Trophoblast cell (in vitro differentiated cells and primary cell): ENCODE measurements around the gene SYT1.

ENCODE experiments used
- DNase-seq, 2 donors: peaks; one replicate each; pipeline ENCODE4 v3.0.0-alpha.2; 2016
- H2AFZ ChIP-seq: 2 replicates; pipeline ENCODE4 v1.6.1; 2013; ENCODE audit warnings: low read length, moderate library complexity, mild to moderate bottlenecking; ENCODE audit not compliant: insufficient read depth, poor library complexity
- H2AK5ac ChIP-seq: 2 replicates; pipeline ENCODE4 v1.6.1; 2013; ENCODE audit warnings: mild to moderate bottlenecking, low read length
- H2BK120ac ChIP-seq: 2 replicates; pipeline ENCODE4 v1.6.1; 2013; ENCODE audit warnings: low read length, mild to moderate bottlenecking, moderate library complexity; ENCODE audit not compliant: insufficient read depth, poor library complexity
- H2BK12ac ChIP-seq: 2 replicates; pipeline ENCODE4 v1.6.1; 2013; ENCODE audit warnings: mild to moderate bottlenecking, low read length, moderate library complexity
- H2BK5ac ChIP-seq: 2 replicates; pipeline ENCODE4 v1.6.1; 2013; ENCODE audit warnings: low read length, low read depth, moderate library complexity, mild to moderate bottlenecking; ENCODE audit not compliant: poor library complexity
- H3K14ac ChIP-seq: 2 replicates; pipeline ENCODE4 v1.6.1; 2013; ENCODE audit warnings: mild to moderate bottlenecking, low read length
- H3K18ac ChIP-seq: 2 replicates; pipeline ENCODE4 v1.6.1; 2013; ENCODE audit warnings: mild to moderate bottlenecking, low read length
- H3K23ac ChIP-seq: 2 replicates; pipeline ENCODE4 v1.6.1; 2013; ENCODE audit warnings: low read length
- H3K27ac ChIP-seq: 2 replicates; pipeline ENCODE4 v1.5.1; 2013; ENCODE audit warnings: low read depth, mild to moderate bottlenecking, inconsistent platforms, low read length, moderate library complexity
- H3K27me3 ChIP-seq: 2 replicates; pipeline ENCODE4 v1.6.1; 2013; ENCODE audit warnings: inconsistent platforms, mild to moderate bottlenecking, low read length, moderate library complexity; ENCODE audit not compliant: insufficient read depth
- H3K36me3 ChIP-seq, 2 experiments: 1 replicate in 1 of 2; 2 replicates in 1 of 2; pipeline ENCODE4 v1.6.1; 2013; ENCODE audit warnings: low read length in 2 of 2, mild to moderate bottlenecking in 2 of 2, moderate library complexity in 1 of 2; ENCODE audit not compliant: insufficient read depth in 2 of 2, control insufficient read depth in 1 of 2
- H3K4ac ChIP-seq: 2 replicates; pipeline ENCODE4 v1.6.1; 2013; ENCODE audit warnings: low read depth, mild to moderate bottlenecking, low read length, moderate library complexity
- H3K4me1 ChIP-seq, 2 experiments: 1 replicate in 1 of 2; 2 replicates in 1 of 2; pipeline ENCODE4 v1.6.1; 2013; ENCODE audit warnings: low read length in 2 of 2, mild to moderate bottlenecking in 2 of 2, moderate library complexity in 1 of 2; ENCODE audit not compliant: insufficient read depth in 2 of 2, control insufficient read depth in 1 of 2
- H3K4me2 ChIP-seq: 2 replicates; pipeline ENCODE4 v1.6.1; 2013; ENCODE audit warnings: inconsistent platforms, mild to moderate bottlenecking, low read length, moderate library complexity
- H3K4me3 ChIP-seq: 2 replicates; pipeline ENCODE4 v1.5.1; 2013; ENCODE audit warnings: mild to moderate bottlenecking, low read depth, low read length, inconsistent platforms
- H3K79me1 ChIP-seq: one replicate; pipeline ENCODE4 v1.6.1; 2013; ENCODE audit warnings: low read length
- H3K79me2 ChIP-seq: 2 replicates; pipeline ENCODE4 v1.6.1; 2013; ENCODE audit warnings: low read length, mild to moderate bottlenecking; ENCODE audit not compliant: control insufficient read depth, insufficient read depth, poor library complexity
- H3K9ac ChIP-seq: 2 replicates; pipeline ENCODE4 v1.6.1; 2013; ENCODE audit warnings: mild to moderate bottlenecking, low read length
- H3K9me3 ChIP-seq: 2 replicates; pipeline ENCODE4 v1.6.1; 2013; ENCODE audit warnings: low read depth, mild to moderate bottlenecking, control low read depth, inconsistent platforms, low read length; ENCODE audit not compliant: insufficient read depth
- H4K12ac ChIP-seq: 2 replicates; pipeline ENCODE4 v1.6.1; 2013; ENCODE audit warnings: low read depth, mild to moderate bottlenecking, low read length, moderate library complexity
- H4K8ac ChIP-seq: 2 replicates; pipeline ENCODE4 v1.6.1; 2013; ENCODE audit warnings: low read depth, mild to moderate bottlenecking, low read length, moderate library complexity
- H4K91ac ChIP-seq: one replicate; pipeline ENCODE4 v1.6.1; 2013; ENCODE audit warnings: low read depth, mild to moderate bottlenecking, low read length, moderate library complexity
- WGBS: extraction: QIAGEN DNeasy Blood & Tissue Kit; methylation state at CpG from one replicate; pipeline ENCODE4 v1.1.7; 2013; ENCODE audit warnings: missing lambda C conversion rate; ENCODE audit not compliant: insufficient read length, insufficient coverage; ENCODE audit errors: extremely low coverage; 5-methylcytosine and 5-hydroxymethylcytosine counted together

Gene SYT1

DNA sequence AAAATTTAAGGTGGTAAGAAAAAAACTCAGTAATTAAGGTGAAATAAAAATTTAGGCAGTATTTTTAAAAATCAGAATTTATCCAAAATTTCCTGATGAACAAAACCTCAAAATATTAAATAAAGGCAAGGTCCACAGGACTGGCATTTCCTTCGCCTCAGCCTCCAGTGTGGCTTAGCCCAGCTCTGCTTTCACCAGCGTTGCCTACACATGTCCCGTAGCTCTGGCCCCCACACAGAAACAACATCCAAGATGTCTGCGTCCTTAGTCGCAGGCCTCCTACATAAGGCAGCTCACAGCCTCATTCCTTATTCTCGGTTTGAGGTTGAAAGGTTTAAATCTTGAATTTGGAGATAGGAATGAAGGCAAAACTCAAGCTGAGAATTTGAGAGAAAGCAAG lies 274.3 kb downstream of the SYT1 start:
- H2BK5ac ChIP-seq: no peak overlapping the region

GRCh38 chr12:79140711-79141110 lies 276.1 kb downstream of the SYT1 start:
- Histone ChIP-seq H3K79me1 (no peaks in the 10 kb centered on the region), H3K18ac (no peak overlapping the region), H3K4me1 (no peaks in the 10 kb centered on the region), H2BK5ac (no peak overlapping the region), H3K14ac (no peak overlapping the region), H3K4me2 (no peak overlapping the region), H3K36me3 (no peaks in the 10 kb centered on the region), H2BK12ac (no peak overlapping the region), H3K4me3 (no peak overlapping the region), H4K8ac (no peak overlapping the region), H3K27me3 (no peaks in the 10 kb centered on the region), H4K91ac (no peak overlapping the region), H2AFZ (no peak overlapping the region), H3K9ac (no peak overlapping the region), H3K4ac (no peak overlapping the region), H3K9me3 (no peaks in the 10 kb centered on the region), H3K23ac (no peak overlapping the region), H2BK120ac (no peak overlapping the region), H3K79me2 (no peaks in the 10 kb centered on the region), H3K27ac (no peak overlapping the region), H2AK5ac (no peak overlapping the region), H4K12ac (no peak overlapping the region)
- no peak for DNase-seq
- WGBS: no CpG with 5 or more reads among the region's 1 CpG

More for the DNA sequence above, 274.3 kb downstream of the SYT1 start:
- no peak overlapping the region for H2AFZ ChIP-seq
- H2AK5ac ChIP-seq: no peak overlapping the region
- H3K18ac ChIP-seq: no peak overlapping the region
- DNase-seq: no peak
- no peak overlapping the region for H3K4ac ChIP-seq
- no peak overlapping the region for H3K27ac ChIP-seq
- H3K9ac ChIP-seq: no peak overlapping the region
- no peak overlapping the region for H3K4me2 ChIP-seq
- WGBS: no CpG with 5 or more reads among the region's 6 CpGs
- H4K8ac ChIP-seq: no peak overlapping the region
- H3K9me3 ChIP-seq: no peaks in the 10 kb centered on the region
- H3K4me3 ChIP-seq: no peak overlapping the region
- no peak overlapping the region for H2BK12ac ChIP-seq
- H3K36me3 ChIP-seq: no peaks in the 10 kb centered on the region
- H3K4me1 ChIP-seq: no peaks in the 10 kb centered on the region
- H3K79me1 ChIP-seq: no peaks in the 10 kb centered on the region
- H2BK120ac ChIP-seq: no peak overlapping the region
- no peak overlapping the region for H3K14ac ChIP-seq
- H3K27me3 ChIP-seq: no peaks in the 10 kb centered on the region
- H4K91ac ChIP-seq: no peak overlapping the region
- H3K79me2 ChIP-seq: no peaks in the 10 kb centered on the region
- H4K12ac ChIP-seq: no peak overlapping the region
- no peak overlapping the region for H3K23ac ChIP-seq

DNA sequence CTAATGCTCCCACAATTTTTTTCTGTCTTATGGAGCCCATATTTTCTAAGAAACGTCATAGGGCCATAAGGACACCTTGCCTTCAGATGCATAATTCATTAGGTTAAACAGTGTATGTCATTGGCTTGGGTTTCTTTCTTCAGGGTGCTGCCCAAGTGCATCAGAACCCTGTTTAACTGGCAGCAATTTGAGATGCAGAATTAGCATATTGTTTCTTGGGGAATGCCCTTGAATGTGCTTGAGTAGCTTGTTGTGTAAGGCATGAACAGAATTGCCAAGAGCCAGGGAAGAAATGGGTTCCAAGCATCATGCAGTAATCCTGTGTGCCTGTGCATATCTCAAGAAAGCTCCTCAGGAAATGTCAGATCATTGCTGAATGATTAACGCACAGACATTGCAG lies 277.2 kb downstream of the SYT1 start:
- Histone ChIP-seq H4K91ac (no peak overlapping the region), H3K27me3 (no peaks in the 10 kb centered on the region), H3K9me3 (no peaks in the 10 kb centered on the region), H3K79me2 (no peaks in the 10 kb centered on the region), H3K27ac (no peak overlapping the region), H3K4me3 (no peak overlapping the region), H3K4me1 (no peaks in the 10 kb centered on the region), H2BK120ac (no peak overlapping the region), H2BK5ac (no peak overlapping the region), H3K9ac (no peak overlapping the region), H3K14ac (no peak overlapping the region), H4K8ac (no peak overlapping the region), H3K4me2 (no peak overlapping the region), H2BK12ac (no peak overlapping the region), H3K18ac (no peak overlapping the region), H2AK5ac (no peak overlapping the region), H3K4ac (no peak overlapping the region), H3K23ac (no peak overlapping the region), H2AFZ (no peak overlapping the region), H4K12ac (no peak overlapping the region), H3K36me3 (no peaks in the 10 kb centered on the region), H3K79me1 (no peaks in the 10 kb centered on the region)
- DNase-seq: no peak
- no CpG with 5 or more reads among the region's 2 CpGs for WGBS

DNA sequence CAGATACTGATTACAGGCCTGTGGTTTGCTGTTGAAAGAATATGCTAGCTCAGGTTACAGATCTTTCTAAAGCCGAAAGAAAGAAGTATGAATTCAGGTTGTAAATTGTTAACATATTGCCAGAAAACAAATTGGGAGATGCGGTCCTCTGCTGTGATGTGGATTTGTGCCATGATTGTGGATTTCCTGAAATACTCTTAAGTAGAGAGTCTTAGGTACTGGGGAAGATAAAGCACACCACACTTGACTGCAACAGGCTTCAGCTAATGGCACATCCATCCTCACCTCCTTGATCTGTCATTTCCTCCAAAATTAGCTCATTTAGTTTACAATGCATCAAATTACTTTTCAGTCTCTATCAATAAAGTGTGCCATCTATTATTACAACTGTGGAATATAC lies 279.2 kb downstream of the SYT1 start:
- Histone ChIP-seq H3K27ac (no peak overlapping the region), H3K18ac (no peak overlapping the region), H3K4me3 (no peak overlapping the region), H3K14ac (no peak overlapping the region), H2BK12ac (no peak overlapping the region), H3K36me3 (no peaks in the 10 kb centered on the region), H3K79me2 (no peaks in the 10 kb centered on the region), H4K12ac (no peak overlapping the region), H4K91ac (no peak overlapping the region), H3K27me3 (no peaks in the 10 kb centered on the region), H3K4ac (no peak overlapping the region), H3K79me1 (no peaks in the 10 kb centered on the region), H4K8ac (no peak overlapping the region), H2BK5ac (no peak overlapping the region), H3K9me3 (no peaks in the 10 kb centered on the region), H2AK5ac (no peak overlapping the region), H2BK120ac (no peak overlapping the region), H3K23ac (no peak overlapping the region), H3K9ac (no peak overlapping the region), H3K4me2 (no peak overlapping the region), H3K4me1 (no peaks in the 10 kb centered on the region), H2AFZ (no peak overlapping the region)
- WGBS: no CpG with 5 or more reads among the region's 2 CpGs
- no peak for DNase-seq
